Upper lobe of left lung (tissue), 6 donors: ENCODE results near the gene SH2D4B. TPM values are rescaled to one million over a fixed set of nuclear protein-coding genes. Genes with fewer than 3 reads are reported as not detected.
"Not testable (repeated sequence)": the region's sequence is repeated elsewhere in the genome, so short reads cannot be mapped to it uniquely, and the experiment has no call there.

Source experiments
- ATAC-seq, 2 donors: fragments of 200-7000 bp; cut with Tn5 transposase; one replicate each; pipeline ENCODE4 v1.9.1; 2022; ENCODE audit warnings: mild to moderate bottlenecking in 2 of 2, moderate library complexity in 2 of 2; ENCODE audit not compliant: low FRiP score in 2 of 2
- DNase-seq, 2 donors: peaks; one replicate each; pipeline ENCODE4 v3.0.0-alpha.2; 2019 to 2020
- H3K27ac ChIP-seq, 4 donors: fragments of 200-600 bp; sonication (generic); one replicate each; pipeline ENCODE4 v1.5.1; 2016 to 2019
- H3K27me3 ChIP-seq, 4 donors: fragments of 200-600 bp; sonication (generic); one replicate each; pipeline ENCODE4 v1.5.1; 2017 to 2019
- H3K36me3 ChIP-seq, 4 donors: fragments of 200-600 bp; sonication (generic); one replicate each; pipeline ENCODE4 v1.5.1; 2016 to 2019
- H3K4me1 ChIP-seq, 4 donors: fragments of 200-600 bp; sonication (generic); one replicate each; pipeline ENCODE4 v1.5.1; 2018 to 2019
- H3K4me3 ChIP-seq, 4 donors: fragments of 200-600 bp; sonication (generic); one replicate each; pipeline ENCODE4 v1.5.1; 2017 to 2019; ENCODE audit warnings: mild to moderate bottlenecking in 2 of 4, moderate library complexity in 1 of 4
- H3K9me3 ChIP-seq, 4 donors: fragments of 200-600 bp; sonication (generic); one replicate each; pipeline ENCODE4 v1.5.1; 2018 to 2019
- EP300 ChIP-seq, 4 donors: sonication (generic); formaldehyde crosslinking; IDR thresholded peaks; one replicate each; pipeline ENCODE4 v1.5.1; 2017; ENCODE audit warnings: antibody characterized with exemption in 4 of 4, control low read depth in 2 of 4
- POLR2A ChIP-seq, 4 donors: fragments of 450-650 bp; IDR thresholded peaks; one replicate each; pipeline ENCODE4 v1.5.1; 2016 to 2017; ENCODE audit warnings: antibody characterized with exemption in 4 of 4, mild to moderate bottlenecking in 2 of 4
- POLR2AphosphoS5 ChIP-seq, 2 donors: sonication (generic); formaldehyde crosslinking; IDR thresholded peaks; one replicate each; pipeline ENCODE4 v1.5.1; 2017; ENCODE audit warnings: antibody characterized with exemption in 2 of 2
- WGBS, 2 donors: methylation state at CpG; one replicate each; pipeline ENCODE4 v1.1.5; 2017 to 2018; 5-methylcytosine and 5-hydroxymethylcytosine counted together
- total RNA-seq, 6 donors: library from RNA; depleted of rRNA in 4 of 6; stranded (reverse); fragments of >200 nt in 4 of 6; gene quantifications; one replicate each; pipeline versions ENCODE4 v1.1.0 to v1.2.1, GENCODE V29; 2016 to 2021
- TF ChIP-seq, protein P1 (sequence below), 6 experiments: fragments of 450-650 bp in 4 of 6; fragments of 200-600 bp in 2 of 6; sonication (generic) in 2 of 6; IDR thresholded peaks; one replicate each; pipeline ENCODE4 v1.5.1; 2016 to 2019; ENCODE audit warnings: antibody characterized with exemption in 6 of 6
- donor health status: DM: no; HTN: no; CAD: no; lungs with moderate emphysema.
- donor health status: DM: no; HTN: yes; CAD: no; lungs with severe emphysema.

The SH2D4B gene
- total RNA-seq, 6 donors from 2014 or later = 0.15 to 1.0 (median 0.55) TPM; not detected in 1

GRCh38 chr10:80540618-80540980, 2.9 kb downstream of the SH2D4B start:
- DNase-seq (no peak), ATAC-seq (no peak)
- TF ChIP-seq EP300 (IDR thresholded peaks at IDR 0.05) = no peak
- TF ChIP-seq POLR2A (IDR thresholded peaks at IDR 0.05) = no peak
- TF ChIP-seq POLR2AphosphoS5 (IDR thresholded peaks at IDR 0.05) = no peak
- TF ChIP-seq, protein P1, sequence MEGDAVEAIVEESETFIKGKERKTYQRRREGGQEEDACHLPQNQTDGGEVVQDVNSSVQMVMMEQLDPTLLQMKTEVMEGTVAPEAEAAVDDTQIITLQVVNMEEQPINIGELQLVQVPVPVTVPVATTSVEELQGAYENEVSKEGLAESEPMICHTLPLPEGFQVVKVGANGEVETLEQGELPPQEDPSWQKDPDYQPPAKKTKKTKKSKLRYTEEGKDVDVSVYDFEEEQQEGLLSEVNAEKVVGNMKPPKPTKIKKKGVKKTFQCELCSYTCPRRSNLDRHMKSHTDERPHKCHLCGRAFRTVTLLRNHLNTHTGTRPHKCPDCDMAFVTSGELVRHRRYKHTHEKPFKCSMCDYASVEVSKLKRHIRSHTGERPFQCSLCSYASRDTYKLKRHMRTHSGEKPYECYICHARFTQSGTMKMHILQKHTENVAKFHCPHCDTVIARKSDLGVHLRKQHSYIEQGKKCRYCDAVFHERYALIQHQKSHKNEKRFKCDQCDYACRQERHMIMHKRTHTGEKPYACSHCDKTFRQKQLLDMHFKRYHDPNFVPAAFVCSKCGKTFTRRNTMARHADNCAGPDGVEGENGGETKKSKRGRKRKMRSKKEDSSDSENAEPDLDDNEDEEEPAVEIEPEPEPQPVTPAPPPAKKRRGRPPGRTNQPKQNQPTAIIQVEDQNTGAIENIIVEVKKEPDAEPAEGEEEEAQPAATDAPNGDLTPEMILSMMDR (IDR thresholded peaks at IDR 0.05) = no peak
- Histone ChIP-seq H3K4me1 (peaks cover 17 to 32% (median 26%) of the 10 kb centered on the region in 4 donors), H3K27ac (peak overlapping the region; percentile 60 to 72 (median 60)), H3K36me3 (no peaks in the 10 kb centered on the region), H3K9me3 (no peaks in the 10 kb centered on the region), H3K27me3 (no peaks in the 10 kb centered on the region), H3K4me3 (peak overlapping the region in 3 of 4 donors; percentile 25 to 41 (median 31))
- whole genome bisulfite sequencing, 2 donors = 36 to 47% methylated on average over 8 to 9 of the region's 9 CpGs

DNA sequence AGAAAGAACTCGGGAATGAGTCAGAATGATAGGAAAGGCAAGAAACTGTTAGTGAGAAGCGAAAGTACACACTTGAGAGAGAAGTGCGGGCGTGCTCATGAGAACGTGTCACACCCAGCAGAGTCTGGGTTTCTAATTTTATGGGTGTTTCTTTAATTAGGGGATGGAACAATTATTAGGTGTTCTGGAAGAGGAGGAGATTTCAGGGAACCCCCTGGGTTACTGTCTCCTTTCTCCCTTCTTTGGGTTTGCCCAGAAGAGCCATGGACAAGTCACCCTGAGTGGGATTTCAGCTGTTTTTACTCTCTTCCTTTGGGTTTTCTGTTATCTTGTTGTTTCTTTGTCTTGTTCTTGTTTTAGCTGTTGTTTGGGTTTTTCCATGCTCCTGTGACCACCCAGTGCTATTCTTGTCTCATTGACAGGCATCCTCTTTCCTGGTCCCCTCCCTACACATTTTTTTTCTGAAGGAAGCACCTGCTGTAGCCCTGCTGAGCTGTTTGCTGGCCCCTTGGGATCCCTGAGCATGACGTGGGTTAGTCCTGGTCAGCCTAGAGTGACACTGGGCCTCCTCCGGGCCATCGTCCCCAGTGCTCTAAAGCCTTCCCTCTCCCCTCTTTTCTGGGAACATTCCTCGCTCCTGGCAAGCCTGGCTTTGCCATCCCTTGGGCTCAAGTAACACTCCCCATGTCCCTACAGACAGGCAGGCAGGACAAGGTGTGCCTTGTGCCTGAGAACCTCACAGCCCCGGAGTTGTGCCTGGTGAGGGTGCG, 3.5 kb downstream of the SH2D4B start:
- Histone ChIP-seq H3K4me3 (peak overlapping the region in 3 of 4 donors; percentile 25 to 41 (median 31)), H3K4me1 (peaks cover 17 to 30% (median 25%) of the 10 kb centered on the region in 4 donors), H3K9me3 (no peaks in the 10 kb centered on the region), H3K27ac (peak overlapping the region; percentile 60 to 72 (median 60)), H3K27me3 (no peaks in the 10 kb centered on the region), H3K36me3 (no peaks in the 10 kb centered on the region)
- ATAC-seq (peak in 1 of 2 donors; percentile 42), DNase-seq (peak in 1 of 2 donors; percentile 64)
- 40 to 42% methylated on average over 11 of the region's 11 CpGs for WGBS, 2 donors
- TF ChIP-seq POLR2A (IDR thresholded peaks at IDR 0.05) = no peak
- TF ChIP-seq POLR2AphosphoS5 (IDR thresholded peaks at IDR 0.05) = peak in 1 of 2 donors; percentile 17
- peak in 1 of 4 donors; percentile 41 for TF ChIP-seq EP300 (IDR thresholded peaks at IDR 0.05)

GRCh38 chr10:80542053-80542452, 4.4 kb downstream of the SH2D4B start:
- no peak for ATAC-seq
- 76 to 84% methylated on average over 4 of the region's 4 CpGs for WGBS, 2 donors
- Histone ChIP-seq H3K4me1 (peaks cover 13 to 25% (median 22%) of the 10 kb centered on the region in 4 donors), H3K9me3 (no peaks in the 10 kb centered on the region), H3K36me3 (no peaks in the 10 kb centered on the region), H3K27me3 (no peaks in the 10 kb centered on the region), H3K27ac (peak overlapping the region in 3 of 4 donors; percentile 60 to 72 (median 61)), H3K4me3 (no peak overlapping the region)
- TF ChIP-seq, protein P1 (IDR thresholded peaks at IDR 0.05) = no peak
- TF ChIP-seq POLR2AphosphoS5 (IDR thresholded peaks at IDR 0.05) (no peak), POLR2A (IDR thresholded peaks at IDR 0.05) (no peak), EP300 (IDR thresholded peaks at IDR 0.05) (no peak)
- no peak for DNase-seq

GRCh38 chr10:80542652-80543318, 5.1 kb downstream of the SH2D4B start:
- Histone ChIP-seq H3K4me3 (no peak overlapping the region), H3K4me1 (peaks cover 13 to 31% (median 25%) of the 10 kb centered on the region in 4 donors), H3K36me3 (no peaks in the 10 kb centered on the region), H3K27me3 (no peaks in the 10 kb centered on the region), H3K9me3 (no peaks in the 10 kb centered on the region), H3K27ac (peak overlapping the region in 1 of 4 donors; percentile 72)
- 85 to 90% methylated on average over 10 to 16 of the region's 19 CpGs for WGBS, 2 donors
- TF ChIP-seq, protein P1 (IDR thresholded peaks at IDR 0.05) = no peak
- TF ChIP-seq EP300 (IDR thresholded peaks at IDR 0.05) (no peak), POLR2AphosphoS5 (IDR thresholded peaks at IDR 0.05) (no peak), POLR2A (IDR thresholded peaks at IDR 0.05) (no peak)
- no peak for ATAC-seq
- no peak for DNase-seq

DNA sequence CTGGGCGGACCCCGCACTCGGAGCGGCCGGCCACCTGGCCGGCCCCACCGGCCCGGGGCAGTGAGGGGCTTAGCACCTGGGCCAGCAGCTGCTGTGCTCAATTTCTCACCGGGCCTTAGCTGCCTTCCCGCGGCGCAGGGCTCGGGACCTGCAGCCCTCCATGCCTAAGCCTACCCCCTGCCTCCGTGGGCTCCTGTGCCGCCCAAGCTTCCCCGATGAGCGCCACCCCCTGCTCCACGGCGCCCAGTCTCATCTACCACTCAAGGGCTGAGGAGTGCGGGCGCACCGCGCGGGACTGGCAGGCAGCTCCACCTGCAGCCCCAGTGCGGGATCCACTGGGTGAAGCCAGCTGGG, 5.6 kb downstream of the SH2D4B start:
- H3K27me3 ChIP-seq, H3K9me3 ChIP-seq, ATAC-seq, H3K4me3 ChIP-seq, H3K36me3 ChIP-seq: not testable (repeated sequence)
- peak in 1 of 2 donors; percentile 78 for DNase-seq
- 97 to 98% methylated on average over 10 to 25 of the region's 25 CpGs for WGBS, 2 donors
- Histone ChIP-seq H3K27ac (peak overlapping the region in 1 of 4 donors; percentile 72), H3K4me1 (peaks cover 13 to 31% (median 26%) of the 10 kb centered on the region in 4 donors)
